HUES6 (cell line): ENCODE data around the gene HYOU1.
A peak's percentile ranks its signal among the peaks of the same experiment; 100 is the strongest.
"Not testable (repeated sequence)": the region's sequence is repeated elsewhere in the genome, so short reads cannot be mapped to it uniquely, and the experiment has no call there.

Experiments
- H3K27ac ChIP-seq: 2 replicates; pipeline ENCODE4 v1.7.0; 2013; ENCODE audit warnings: low read depth, mild to moderate bottlenecking, low read length, inconsistent platforms
- H3K27me3 ChIP-seq: 2 replicates; pipeline ENCODE4 v1.6.1; 2013; ENCODE audit warnings: low read length; ENCODE audit not compliant: control insufficient read depth, insufficient read depth
- H3K36me3 ChIP-seq: 2 replicates; pipeline ENCODE4 v1.6.1; 2013; ENCODE audit warnings: low read length; ENCODE audit not compliant: control insufficient read depth, insufficient read depth
- H3K4me1 ChIP-seq: 2 replicates; pipeline ENCODE4 v1.6.1; 2013; ENCODE audit warnings: low read length; ENCODE audit not compliant: control insufficient read depth, insufficient read depth
- H3K4me3 ChIP-seq: 2 replicates; pipeline ENCODE4 v1.5.1; 2013; ENCODE audit warnings: low read depth, low read length
- H3K9ac ChIP-seq: one replicate; pipeline ENCODE4 v1.6.1; 2013; ENCODE audit warnings: mild to moderate bottlenecking, low read length
- H3K9me3 ChIP-seq: 2 replicates; pipeline ENCODE4 v1.6.1; 2013; ENCODE audit warnings: low read depth, low read length; ENCODE audit not compliant: control insufficient read depth, insufficient read depth

HYOU1 gene

DNA sequence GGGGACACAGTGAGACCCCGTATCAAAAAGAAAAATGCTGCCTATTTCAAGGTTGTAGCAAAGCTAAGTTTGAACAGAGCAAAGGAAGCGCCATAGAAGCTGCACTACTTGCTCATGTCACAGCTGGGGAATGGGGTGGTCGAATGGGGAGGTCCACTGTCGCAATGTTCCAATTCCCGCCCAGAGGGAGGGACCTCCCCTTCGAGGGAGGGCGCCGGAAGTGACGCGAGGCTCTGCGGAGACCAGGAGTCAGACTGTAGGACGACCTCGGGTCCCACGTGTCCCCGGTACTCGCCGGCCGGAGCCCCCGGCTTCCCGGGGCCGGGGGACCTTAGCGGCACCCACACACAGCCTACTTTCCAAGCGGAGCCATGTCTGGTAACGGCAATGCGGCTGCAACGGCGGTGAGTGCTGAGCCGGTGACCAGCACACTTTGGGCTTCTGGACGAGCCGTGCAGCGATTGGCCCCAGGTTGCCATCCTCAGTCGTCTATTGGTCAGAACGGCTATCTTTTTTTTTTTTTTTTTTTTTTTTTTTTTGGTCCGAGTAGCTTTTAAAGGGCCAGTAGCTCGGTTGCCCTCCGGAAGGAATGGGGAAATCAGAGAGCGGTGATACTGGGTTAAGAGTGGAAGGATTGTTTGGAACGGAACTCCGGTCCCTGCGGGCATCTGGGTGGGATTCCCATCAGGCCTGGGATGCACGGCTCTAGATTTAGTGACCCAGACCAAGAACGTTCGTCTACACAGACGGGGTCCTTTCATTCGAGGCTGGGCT is 27.8 kb upstream of the HYOU1 start, which contains the start of gene HMBS:
TSS of gene HMBS (plus strand) at position 219 of the 774 bp plus-strand sequence. CDS start at position 372, 153 bp downstream.
- H3K4me3 ChIP-seq = peak within 1 kb of the TSS; percentile 89
- H3K27me3 ChIP-seq = no peaks in the 10 kb centered on the region
- H3K9ac ChIP-seq = peak within 1 kb of the TSS; percentile 90
- peak within 1 kb of the TSS; percentile 95 for H3K27ac ChIP-seq
- H3K4me1 ChIP-seq = peaks cover 8% of the 10 kb centered on the region; the same call in 1 of the 2 replicates
- H3K36me3 ChIP-seq = peaks cover 34% of the 10 kb centered on the region
- H3K9me3 ChIP-seq = no peaks in the 10 kb centered on the region

DNA sequence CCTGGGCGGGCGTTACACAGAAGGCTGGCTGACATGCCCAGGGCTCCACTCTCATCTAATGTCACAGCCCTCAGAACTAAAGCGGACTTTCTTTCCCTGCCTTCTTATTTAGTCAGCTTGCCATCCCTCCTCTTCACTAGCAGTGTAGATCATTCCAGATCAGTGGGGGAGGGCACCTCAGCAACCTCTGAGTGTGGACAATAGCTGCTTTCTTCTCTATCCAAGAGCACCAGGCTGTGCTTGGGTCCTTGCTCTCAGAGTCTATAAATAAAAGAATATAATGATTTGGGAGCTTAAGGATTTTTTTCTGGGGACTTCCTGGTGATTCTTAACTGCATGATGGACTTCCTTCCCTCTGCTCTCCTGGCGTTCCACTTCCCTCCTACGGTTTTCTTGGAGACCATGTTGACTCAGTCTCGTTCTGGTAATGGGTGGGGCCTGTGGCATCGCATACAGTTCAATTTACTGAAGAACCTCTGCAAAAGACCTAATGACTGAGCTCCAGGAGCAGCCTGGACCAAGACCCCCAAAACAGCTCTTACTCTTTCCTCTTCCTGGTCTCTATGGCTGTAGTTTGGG is 24.8 kb upstream of the HYOU1 start:
- H3K36me3 ChIP-seq = peaks cover 55% of the 10 kb centered on the region
- no peaks in the 10 kb centered on the region for H3K9me3 ChIP-seq
- peaks cover 8% of the 10 kb centered on the region; the same call in 1 of the 2 replicates for H3K4me1 ChIP-seq
- no peaks in the 10 kb centered on the region for H3K27me3 ChIP-seq
- no peak overlapping the region for H3K27ac ChIP-seq
- no peak overlapping the region for H3K9ac ChIP-seq
- H3K4me3 ChIP-seq = no peak overlapping the region

DNA sequence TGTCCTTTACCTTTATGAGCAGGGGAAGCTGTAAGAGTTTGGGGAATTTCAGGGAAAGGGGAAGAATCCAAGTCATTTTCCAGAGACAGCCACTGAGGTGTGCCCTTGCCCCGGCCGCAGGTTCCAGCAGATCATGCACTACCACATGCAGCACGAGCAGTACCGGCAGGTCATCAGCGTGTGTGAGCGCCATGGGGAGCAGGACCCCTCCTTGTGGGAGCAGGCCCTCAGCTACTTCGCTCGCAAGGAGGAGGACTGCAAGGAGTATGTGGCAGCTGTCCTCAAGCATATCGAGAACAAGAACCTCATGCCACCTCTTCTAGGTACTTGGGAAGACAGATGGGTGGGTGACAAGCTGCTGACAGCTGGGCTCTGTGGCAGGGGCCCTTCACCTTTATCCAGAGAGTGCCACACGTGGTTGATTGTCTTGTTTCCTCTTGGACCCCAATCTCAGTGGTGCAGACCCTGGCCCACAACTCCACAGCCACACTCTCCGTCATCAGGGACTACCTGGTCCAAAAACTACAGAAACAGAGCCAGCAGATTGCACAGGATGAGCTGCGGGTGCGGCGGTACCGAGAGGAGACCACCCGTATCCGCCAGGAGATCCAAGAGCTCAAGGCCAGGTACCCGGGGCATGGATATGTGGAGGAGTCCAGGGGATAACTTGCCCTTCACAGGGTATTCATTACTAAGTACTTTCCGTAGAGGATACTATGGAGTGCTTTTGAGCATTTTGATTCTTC is 21.8 kb upstream of the HYOU1 start:
- peaks cover 66% of the 10 kb centered on the region for H3K36me3 ChIP-seq
- no peaks in the 10 kb centered on the region for H3K27me3 ChIP-seq
- no peaks in the 10 kb centered on the region for H3K4me1 ChIP-seq
- no peak overlapping the region for H3K9ac ChIP-seq
- H3K9me3 ChIP-seq = no peaks in the 10 kb centered on the region
- no peak overlapping the region for H3K4me3 ChIP-seq
- no peak overlapping the region for H3K27ac ChIP-seq

DNA sequence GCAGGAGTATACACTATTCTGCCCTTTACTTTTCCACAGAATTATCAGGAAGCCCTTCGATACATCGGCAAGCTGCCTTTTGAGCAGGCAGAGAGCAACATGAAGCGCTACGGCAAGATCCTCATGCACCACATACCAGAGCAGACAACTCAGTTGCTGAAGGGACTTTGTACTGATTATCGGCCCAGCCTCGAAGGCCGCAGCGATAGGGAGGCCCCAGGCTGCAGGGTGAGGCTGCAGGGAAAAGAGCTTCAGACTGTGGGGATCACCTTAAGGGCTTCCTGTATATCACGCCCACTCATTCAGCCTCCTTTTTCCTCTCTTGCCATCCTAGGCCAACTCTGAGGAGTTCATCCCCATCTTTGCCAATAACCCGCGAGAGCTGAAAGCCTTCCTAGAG is 20.8 kb upstream of the HYOU1 start:
- Histone ChIP-seq H3K36me3 (peaks cover 76% of the 10 kb centered on the region), H3K27me3 (no peaks in the 10 kb centered on the region)

DNA sequence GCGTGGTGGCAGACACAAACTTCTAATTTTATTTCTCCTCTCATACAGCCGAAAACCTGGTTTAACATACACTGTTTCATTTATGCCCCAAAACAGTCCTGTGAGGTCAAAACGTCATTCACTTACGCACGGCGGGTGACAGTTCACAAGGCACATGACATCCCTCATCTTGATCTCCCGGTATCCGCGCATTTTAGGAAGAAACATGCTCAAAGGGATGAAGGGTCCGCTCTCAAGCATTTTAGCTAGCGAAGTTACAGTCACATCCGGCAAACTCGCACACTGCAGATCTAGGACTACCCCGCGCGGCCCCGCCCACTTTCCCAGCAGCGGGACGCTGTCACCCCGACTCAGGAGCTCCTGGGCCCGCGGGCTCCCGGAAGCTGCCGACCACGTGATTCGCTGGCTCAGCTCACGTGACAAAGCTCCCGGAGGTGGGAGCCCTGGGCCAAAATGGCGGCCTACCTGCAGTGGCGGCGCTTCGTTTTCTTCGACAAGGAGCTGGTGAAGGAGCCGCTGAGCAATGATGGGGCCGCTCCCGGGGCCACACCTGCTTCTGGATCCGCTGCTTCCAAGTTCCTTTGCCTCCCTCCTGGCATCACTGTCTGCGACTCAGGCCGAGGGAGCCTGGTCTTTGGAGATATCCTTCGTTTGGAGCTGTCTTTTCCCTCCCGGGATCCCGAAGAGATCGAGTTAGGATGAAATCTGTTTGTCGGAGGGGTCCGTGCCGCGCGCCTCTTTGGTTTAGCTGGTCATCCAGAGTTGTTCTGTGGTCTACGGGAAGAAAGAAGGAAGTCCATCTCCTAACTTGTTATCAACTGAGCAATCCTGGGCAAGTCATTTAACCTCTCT is 10.6 kb upstream of the HYOU1 start, which contains the start of gene VPS11:
TSS of gene VPS11 (plus strand) at position 448 of the 852 bp plus-strand sequence. CDS start at position 454, 6 bp downstream.
- H3K4me1 ChIP-seq = no peaks in the 10 kb centered on the region
- H3K9me3 ChIP-seq = no peaks in the 10 kb centered on the region
- no peak within 1 kb of the TSS for H3K27ac ChIP-seq
- H3K36me3 ChIP-seq = peaks cover 28% of the 10 kb centered on the region
- no peaks in the 10 kb centered on the region for H3K27me3 ChIP-seq
- H3K9ac ChIP-seq = peak within 1 kb of the TSS; percentile 83
- peak within 1 kb of the TSS; percentile 87 for H3K4me3 ChIP-seq

More for the DNA sequence above, 20.8 kb upstream of the HYOU1 start:
- Histone ChIP-seq H3K27ac (no peak overlapping the region), H3K9ac (no peak overlapping the region), H3K4me3 (no peak overlapping the region), H3K4me1 (no peaks in the 10 kb centered on the region), H3K9me3 (no peaks in the 10 kb centered on the region)

DNA sequence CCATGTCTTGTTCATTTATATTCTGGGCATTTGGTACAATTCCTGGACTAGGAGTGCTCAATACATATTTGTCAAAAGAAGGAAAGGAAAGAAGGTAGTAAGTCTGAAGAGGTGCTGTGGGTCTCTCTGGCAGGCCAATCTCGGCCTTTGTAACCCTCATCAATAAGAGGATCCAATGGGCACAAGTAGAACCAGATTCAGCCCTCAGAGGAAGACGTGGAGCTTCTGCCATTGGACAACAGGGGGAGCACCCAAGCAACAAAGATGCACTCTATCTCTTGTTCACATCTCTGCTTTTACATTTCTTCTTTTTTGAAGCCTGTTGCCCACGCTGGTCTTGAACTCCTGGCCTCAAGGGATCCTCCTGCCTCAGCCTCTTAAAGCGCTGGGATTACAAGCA is 8.4 kb upstream of the HYOU1 start:
- Histone ChIP-seq H3K9ac (no peak overlapping the region), H3K4me3 (no peak overlapping the region), H3K27ac (no peak overlapping the region), H3K27me3 (no peaks in the 10 kb centered on the region), H3K4me1 (no peaks in the 10 kb centered on the region), H3K9me3 (no peaks in the 10 kb centered on the region), H3K36me3 (peaks cover 11% of the 10 kb centered on the region)

DNA sequence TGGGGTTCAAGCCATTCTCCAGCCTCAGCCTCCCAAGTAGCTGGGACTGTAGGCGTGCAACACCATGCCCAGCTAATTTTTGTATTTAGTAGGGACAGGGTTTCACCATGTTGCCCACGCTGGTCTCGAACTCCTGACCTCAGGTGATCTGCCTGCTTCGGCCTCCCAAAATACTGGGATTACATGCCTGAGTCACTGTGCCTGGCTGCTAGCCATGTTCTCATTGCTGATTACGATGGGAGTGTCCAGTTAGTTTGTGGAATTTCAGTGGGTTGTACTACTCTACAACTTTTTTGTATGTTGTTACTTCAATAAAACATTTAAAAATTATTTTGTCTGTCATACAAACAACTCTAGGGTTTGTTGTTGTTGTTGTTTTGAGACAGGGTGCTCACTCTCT is 5.8 kb upstream of the HYOU1 start:
- Histone ChIP-seq H3K27ac (no peak overlapping the region), H3K9me3 (no peaks in the 10 kb centered on the region), H3K9ac (no peak overlapping the region), H3K4me3 (no peak overlapping the region), H3K36me3 (no peaks in the 10 kb centered on the region), H3K27me3 (no peaks in the 10 kb centered on the region), H3K4me1 (no peaks in the 10 kb centered on the region)

DNA sequence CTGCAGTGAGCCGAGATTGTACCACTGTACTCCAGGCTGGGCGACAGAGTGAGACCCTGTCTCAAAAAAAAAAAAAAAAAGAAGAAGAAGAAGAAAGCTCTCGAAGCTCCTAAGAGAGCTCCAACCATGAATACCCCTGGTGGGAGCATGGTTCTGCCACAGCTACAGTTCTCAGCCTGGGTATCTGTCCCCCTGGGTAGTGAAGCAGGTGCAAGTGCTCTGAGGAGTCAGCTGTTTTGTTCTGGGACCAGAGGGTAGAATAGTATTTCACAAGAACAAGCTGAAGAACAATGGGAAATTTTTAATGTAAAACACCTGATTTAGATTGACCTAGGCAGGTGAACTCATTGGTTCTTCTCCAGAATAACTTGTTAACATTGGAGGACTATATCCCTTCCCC is 4.3 kb upstream of the HYOU1 start:
- H3K4me1 ChIP-seq = no peaks in the 10 kb centered on the region
- no peak overlapping the region for H3K4me3 ChIP-seq
- no peaks in the 10 kb centered on the region for H3K9me3 ChIP-seq
- no peaks in the 10 kb centered on the region for H3K27me3 ChIP-seq
- no peak overlapping the region for H3K27ac ChIP-seq
- H3K9ac ChIP-seq = no peak overlapping the region
- no peaks in the 10 kb centered on the region for H3K36me3 ChIP-seq

DNA sequence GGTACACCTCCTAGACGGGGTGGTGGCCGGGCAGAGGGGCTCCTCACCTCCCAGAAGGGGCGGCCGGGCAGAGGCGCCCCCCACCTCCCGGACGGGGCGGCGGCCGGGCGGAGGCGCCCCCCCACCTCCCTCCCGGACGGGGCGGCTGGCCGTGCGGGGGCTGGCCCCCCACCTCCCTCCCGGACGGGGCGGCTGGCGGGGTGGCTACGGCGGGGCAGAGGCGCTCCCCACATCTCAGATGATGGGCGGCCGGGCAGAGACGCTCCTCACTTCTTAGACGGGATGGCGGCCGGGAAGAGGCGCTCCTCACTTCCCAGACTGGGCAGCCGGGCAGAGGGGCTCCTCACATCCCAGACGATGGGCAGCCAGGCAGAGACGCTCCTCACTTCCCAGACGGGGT is 2.1 kb upstream of the HYOU1 start:
- H3K4me3 ChIP-seq, H3K27me3 ChIP-seq, H3K4me1 ChIP-seq, H3K9ac ChIP-seq, H3K27ac ChIP-seq, H3K9me3 ChIP-seq: not testable (repeated sequence)
- H3K36me3 ChIP-seq = peaks cover 17% of the 10 kb centered on the region

DNA sequence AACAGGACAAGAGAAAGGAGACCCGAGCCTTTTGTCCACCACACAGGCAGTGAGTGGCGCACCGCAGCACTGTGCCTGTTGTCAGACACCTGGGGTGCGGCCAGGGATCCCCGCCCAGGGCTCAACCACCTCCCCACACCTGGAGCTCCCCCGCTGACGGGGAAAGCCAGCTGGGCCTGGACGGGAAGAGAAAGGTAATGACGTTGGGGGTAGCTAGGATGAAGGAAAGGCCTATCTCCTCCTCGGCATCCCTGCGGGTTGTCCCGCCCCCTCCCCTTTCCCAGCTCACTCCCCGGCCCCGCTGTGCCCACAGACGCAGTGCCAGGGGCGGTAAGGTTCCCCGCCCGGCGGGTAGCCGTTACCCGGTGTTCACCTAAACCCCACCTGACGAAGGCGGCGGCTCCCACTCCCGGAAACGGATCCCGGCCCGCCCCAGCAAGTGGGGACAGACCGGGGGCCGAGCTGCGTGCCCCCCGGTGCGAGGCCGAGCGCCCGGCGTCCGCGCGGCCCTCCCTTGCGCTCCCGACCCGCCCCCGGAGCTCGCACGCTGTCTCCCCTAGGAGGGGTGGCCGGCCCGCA is 495 bp downstream of the HYOU1 start:
- peaks cover 43% of the 10 kb centered on the region for H3K36me3 ChIP-seq
- H3K4me1 ChIP-seq = peaks cover 6% of the 10 kb centered on the region
- peak overlapping the region; percentile 78 for H3K4me3 ChIP-seq
- H3K27me3 ChIP-seq = no peaks in the 10 kb centered on the region
- peak overlapping the region; percentile 93 for H3K27ac ChIP-seq
- H3K9ac ChIP-seq = peak overlapping the region; percentile 92
- H3K9me3 ChIP-seq = no peaks in the 10 kb centered on the region
